WTC11 (cell line): Measurements from ENCODE around the gene ARHGEF33.

Experiments
- CREB1 ChIP-seq: sonication (generic); formaldehyde crosslinking; IDR thresholded peaks from 2 replicates; pipeline ENCODE4 v1.8.0; 2023; ENCODE audit warnings: mild to moderate bottlenecking, missing genetic modification reagents
- ETV6 ChIP-seq: sonication (generic); formaldehyde crosslinking; IDR thresholded peaks from 2 replicates; pipeline ENCODE4 v1.8.1; 2022; ENCODE audit warnings: mild to moderate bottlenecking, missing genetic modification reagents
- MYBL2 ChIP-seq: sonication (generic); formaldehyde crosslinking; IDR thresholded peaks from 2 replicates; pipeline ENCODE4 v1.8.1; 2023; ENCODE audit warnings: mild to moderate bottlenecking, moderate library complexity, missing genetic modification reagents
- RELA ChIP-seq: sonication (generic); formaldehyde crosslinking; IDR thresholded peaks from 2 replicates; pipeline ENCODE4 v1.8.1; 2022; ENCODE audit warnings: missing genetic modification reagents, mild to moderate bottlenecking, borderline replicate concordance
- SP1 ChIP-seq: sonication (generic); formaldehyde crosslinking; conservative IDR thresholded peaks from 2 replicates; pipeline ENCODE4 v1.8.1; 2022; ENCODE audit warnings: missing genetic modification reagents
- TF ChIP-seq, protein P1 (sequence below): fragments of 200-600 bp; IDR thresholded peaks from 2 replicates; pipeline ENCODE4 v1.8.0; 2022; ENCODE audit warnings: antibody characterized with exemption
- TF ChIP-seq, protein P2 (sequence below): sonication (generic); formaldehyde crosslinking; IDR thresholded peaks from 2 replicates; pipeline ENCODE4 v1.8.1; 2022; ENCODE audit warnings: mild to moderate bottlenecking, moderate library complexity, missing genetic modification reagents
- TF ChIP-seq, protein P3 (sequence below): sonication (generic); formaldehyde crosslinking; IDR thresholded peaks from 2 replicates; pipeline ENCODE4 v1.8.0; 2022; ENCODE audit warnings: mild to moderate bottlenecking, missing genetic modification reagents
- TF ChIP-seq, protein P4 (sequence below): sonication (generic); formaldehyde crosslinking; IDR thresholded peaks from 2 replicates; pipeline ENCODE4 v1.8.0; 2023; ENCODE audit warnings: missing genetic modification reagents

DNA sequence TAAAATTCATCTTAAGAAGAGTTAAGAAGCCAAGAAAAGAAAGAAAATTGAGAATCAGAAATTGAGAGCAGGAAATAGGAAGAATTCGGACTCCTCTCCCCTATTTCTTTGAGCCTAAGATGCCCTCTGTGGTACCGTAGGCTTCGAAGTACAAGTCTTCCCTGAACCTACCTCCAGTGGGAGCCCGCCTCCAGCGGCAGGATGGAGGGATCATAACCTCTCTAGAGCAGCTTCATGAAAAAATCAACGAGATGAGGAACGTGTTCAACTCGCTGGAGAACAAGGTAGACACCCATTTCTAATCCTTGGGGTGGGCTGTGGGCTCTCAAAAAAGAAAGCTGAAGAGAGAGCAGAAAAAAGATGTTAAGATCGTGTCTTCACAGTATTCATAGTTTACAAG lies 36.3 kb downstream of the ARHGEF33 start:
- TF ChIP-seq, protein P1, sequence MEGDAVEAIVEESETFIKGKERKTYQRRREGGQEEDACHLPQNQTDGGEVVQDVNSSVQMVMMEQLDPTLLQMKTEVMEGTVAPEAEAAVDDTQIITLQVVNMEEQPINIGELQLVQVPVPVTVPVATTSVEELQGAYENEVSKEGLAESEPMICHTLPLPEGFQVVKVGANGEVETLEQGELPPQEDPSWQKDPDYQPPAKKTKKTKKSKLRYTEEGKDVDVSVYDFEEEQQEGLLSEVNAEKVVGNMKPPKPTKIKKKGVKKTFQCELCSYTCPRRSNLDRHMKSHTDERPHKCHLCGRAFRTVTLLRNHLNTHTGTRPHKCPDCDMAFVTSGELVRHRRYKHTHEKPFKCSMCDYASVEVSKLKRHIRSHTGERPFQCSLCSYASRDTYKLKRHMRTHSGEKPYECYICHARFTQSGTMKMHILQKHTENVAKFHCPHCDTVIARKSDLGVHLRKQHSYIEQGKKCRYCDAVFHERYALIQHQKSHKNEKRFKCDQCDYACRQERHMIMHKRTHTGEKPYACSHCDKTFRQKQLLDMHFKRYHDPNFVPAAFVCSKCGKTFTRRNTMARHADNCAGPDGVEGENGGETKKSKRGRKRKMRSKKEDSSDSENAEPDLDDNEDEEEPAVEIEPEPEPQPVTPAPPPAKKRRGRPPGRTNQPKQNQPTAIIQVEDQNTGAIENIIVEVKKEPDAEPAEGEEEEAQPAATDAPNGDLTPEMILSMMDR, result no peak
- TF ChIP-seq, protein P2, sequence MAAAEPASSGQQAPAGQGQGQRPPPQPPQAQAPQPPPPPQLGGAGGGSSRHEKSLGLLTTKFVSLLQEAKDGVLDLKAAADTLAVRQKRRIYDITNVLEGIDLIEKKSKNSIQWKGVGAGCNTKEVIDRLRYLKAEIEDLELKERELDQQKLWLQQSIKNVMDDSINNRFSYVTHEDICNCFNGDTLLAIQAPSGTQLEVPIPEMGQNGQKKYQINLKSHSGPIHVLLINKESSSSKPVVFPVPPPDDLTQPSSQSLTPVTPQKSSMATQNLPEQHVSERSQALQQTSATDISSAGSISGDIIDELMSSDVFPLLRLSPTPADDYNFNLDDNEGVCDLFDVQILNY (CRISPR knock-in tag), result no peak
- TF ChIP-seq SP1 (CRISPR knock-in tag) (no peak), RELA (CRISPR knock-in tag) (no peak), MYBL2 (no peak), ETV6 (CRISPR knock-in tag) (no peak), CREB1 (CRISPR knock-in tag) (no peak)
- TF ChIP-seq, protein P3, sequence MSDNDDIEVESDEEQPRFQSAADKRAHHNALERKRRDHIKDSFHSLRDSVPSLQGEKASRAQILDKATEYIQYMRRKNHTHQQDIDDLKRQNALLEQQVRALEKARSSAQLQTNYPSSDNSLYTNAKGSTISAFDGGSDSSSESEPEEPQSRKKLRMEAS (CRISPR knock-in tag), result no peak
- TF ChIP-seq, protein P4, sequence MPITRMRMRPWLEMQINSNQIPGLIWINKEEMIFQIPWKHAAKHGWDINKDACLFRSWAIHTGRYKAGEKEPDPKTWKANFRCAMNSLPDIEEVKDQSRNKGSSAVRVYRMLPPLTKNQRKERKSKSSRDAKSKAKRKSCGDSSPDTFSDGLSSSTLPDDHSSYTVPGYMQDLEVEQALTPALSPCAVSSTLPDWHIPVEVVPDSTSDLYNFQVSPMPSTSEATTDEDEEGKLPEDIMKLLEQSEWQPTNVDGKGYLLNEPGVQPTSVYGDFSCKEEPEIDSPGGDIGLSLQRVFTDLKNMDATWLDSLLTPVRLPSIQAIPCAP, result no peak
